ENCODE measurements around the gene LDLRAD4.

DNA sequence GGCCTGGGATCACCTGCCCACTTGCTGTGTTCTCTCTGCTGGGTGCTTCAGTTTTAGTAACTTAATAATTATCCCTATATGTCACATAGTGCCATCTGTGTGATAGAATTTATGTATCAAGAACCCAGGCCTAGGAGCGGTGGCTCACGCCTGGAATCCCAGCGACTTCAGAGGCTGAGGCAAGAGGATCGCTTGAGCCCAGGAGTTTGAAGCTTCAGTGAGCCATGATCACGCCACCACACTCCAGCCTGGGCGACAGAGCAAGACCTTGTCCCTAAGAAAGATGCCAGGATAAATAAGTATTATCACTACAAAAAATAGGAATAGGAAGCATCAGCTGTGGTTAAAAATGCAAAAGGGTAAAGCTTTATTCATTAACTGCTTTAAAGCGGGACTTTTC is 267.0 kb downstream of the LDLRAD4 start:
- TF ChIP-seq, protein P1, sequence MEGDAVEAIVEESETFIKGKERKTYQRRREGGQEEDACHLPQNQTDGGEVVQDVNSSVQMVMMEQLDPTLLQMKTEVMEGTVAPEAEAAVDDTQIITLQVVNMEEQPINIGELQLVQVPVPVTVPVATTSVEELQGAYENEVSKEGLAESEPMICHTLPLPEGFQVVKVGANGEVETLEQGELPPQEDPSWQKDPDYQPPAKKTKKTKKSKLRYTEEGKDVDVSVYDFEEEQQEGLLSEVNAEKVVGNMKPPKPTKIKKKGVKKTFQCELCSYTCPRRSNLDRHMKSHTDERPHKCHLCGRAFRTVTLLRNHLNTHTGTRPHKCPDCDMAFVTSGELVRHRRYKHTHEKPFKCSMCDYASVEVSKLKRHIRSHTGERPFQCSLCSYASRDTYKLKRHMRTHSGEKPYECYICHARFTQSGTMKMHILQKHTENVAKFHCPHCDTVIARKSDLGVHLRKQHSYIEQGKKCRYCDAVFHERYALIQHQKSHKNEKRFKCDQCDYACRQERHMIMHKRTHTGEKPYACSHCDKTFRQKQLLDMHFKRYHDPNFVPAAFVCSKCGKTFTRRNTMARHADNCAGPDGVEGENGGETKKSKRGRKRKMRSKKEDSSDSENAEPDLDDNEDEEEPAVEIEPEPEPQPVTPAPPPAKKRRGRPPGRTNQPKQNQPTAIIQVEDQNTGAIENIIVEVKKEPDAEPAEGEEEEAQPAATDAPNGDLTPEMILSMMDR (IDR thresholded peaks at IDR 0.05), result no peak
- TF ChIP-seq POLR2AphosphoS5 (IDR thresholded peaks at IDR 0.05), result no peak

Measured in stomach (tissue), 4 donors.